K562 (cell line): ENCODE results near the gene PGPEP1. TPM values are rescaled to one million over a fixed set of nuclear protein-coding genes. Genes with fewer than 3 reads are reported as not detected.

Experiments used
- ARID2 ChIP-seq: fragments of 450-650 bp; IDR thresholded peaks from 2 replicates; pipeline ENCODE4 v1.6.1; 2017; ENCODE audit warnings: antibody characterized with exemption, mild to moderate bottlenecking
- CBFA2T3 ChIP-seq: fragments of 450-650 bp; IDR thresholded peaks from 2 replicates; pipeline ENCODE4 v1.6.1; 2017
- CREM ChIP-seq: IDR thresholded peaks from 2 replicates; pipeline ENCODE4 v1.6.1; 2014; ENCODE audit warnings: antibody characterized with exemption, low read depth
- ETV6 ChIP-seq, 3 experiments: fragments of 150-350 bp in 1 of 3; sonication (generic) in 1 of 3; formaldehyde crosslinking in 1 of 3; IDR thresholded peaks; 2 replicates each; pipeline versions ENCODE4 v1.6.1 to v1.8.0; 2014 to 2022; ENCODE audit warnings: borderline replicate concordance in 2 of 3, low read depth in 2 of 3, antibody characterized with exemption in 1 of 3, low read length in 1 of 3, mild to moderate bottlenecking in 1 of 3, missing genetic modification reagents in 1 of 3
- KDM1A ChIP-seq, 2 experiments: fragments of 450-650 bp; IDR thresholded peaks; 2 replicates each; pipeline ENCODE4 v1.6.1; 2016; ENCODE audit warnings: mild to moderate bottlenecking in 2 of 2
- L3MBTL2 ChIP-seq: fragments of 450-650 bp; IDR thresholded peaks from 2 replicates; pipeline ENCODE4 v1.6.1; 2016; ENCODE audit warnings: mild to moderate bottlenecking, moderate library complexity
- PRPF4 ChIP-seq: fragments of 200-400 bp; formaldehyde crosslinking; IDR thresholded peaks from one replicate; pipeline ENCODE4 v1.6.1; 2017; ENCODE audit warnings: low read length, low read depth, mild to moderate bottlenecking; ENCODE audit not compliant: insufficient read depth, poor library complexity, severe bottlenecking
- PTBP1 ChIP-seq: fragments of 200-400 bp; formaldehyde crosslinking; IDR thresholded peaks from 2 replicates; pipeline ENCODE4 v1.6.1; 2017; ENCODE audit warnings: low read depth, low read length
- RBFOX2 ChIP-seq: fragments of 200-400 bp; formaldehyde crosslinking; IDR thresholded peaks from 2 replicates; pipeline ENCODE4 v1.6.1; 2017; ENCODE audit warnings: low read depth, mild to moderate bottlenecking, low read length, moderate library complexity
- SMARCA4 ChIP-seq: fragments of 450-650 bp; IDR thresholded peaks from 2 replicates; pipeline ENCODE4 v1.6.1; 2016
- TBP ChIP-seq: optimal IDR thresholded peaks from 2 replicates; pipeline ENCODE3; 2011; ENCODE audit warnings: low read depth, low read length, improper control_type of control experiment
- ZNF212 ChIP-seq: fragments of 450-650 bp; formaldehyde crosslinking; IDR thresholded peaks from 2 replicates; pipeline ENCODE4 v1.4.0; 2020; ENCODE audit warnings: mild to moderate bottlenecking
- polyA plus RNA-seq, 8 experiments: library from polyadenylated mRNA; depleted of rRNA in 4 of 8; stranded (reverse) in 5 of 8; unstranded in 3 of 8; fragments of >200 nt; fragmentation: Nextera tagmentation in 2 of 8; fragmentation: Illumina TruSeq in 1 of 8; extraction: Ambion mirVana in 2 of 8; extraction: Trizol in 1 of 8; gene quantifications; 2 replicates each; pipeline versions ENCODE4 v1.2.1 to v1.2.3, GENCODE V29; 2011 to 2014; ENCODE audit warnings: inconsistent platforms in 1 of 8, missing spikeins in 1 of 8
- total RNA-seq, 7 experiments: library from RNA; depleted of rRNA in 6 of 7; stranded (reverse); fragments of >200 nt in 6 of 7; fragmentation: Illumina TruSeq in 2 of 7; extraction: Trizol in 2 of 7; gene quantifications; 2 replicates each; pipeline versions ENCODE4 v1.2.1 to v1.2.3, GENCODE V29; 2011 to 2021; ENCODE audit warnings: low replicate concordance in 1 of 7
- TF ChIP-seq, protein P1 (sequence below), 2 experiments: fragments of 450-650 bp; formaldehyde crosslinking in 1 of 2; IDR thresholded peaks; 2 replicates each; pipeline versions ENCODE4 v1.4.0 to v1.6.1; 2014 to 2020; ENCODE audit warnings: mild to moderate bottlenecking in 2 of 2, borderline replicate concordance in 1 of 2, low read depth in 1 of 2

Gene PGPEP1
- total and polyA plus RNA-seq, 9 of the 15 experiments (the other 6 are each of a cell fraction or from before 2014, with no cell fraction given) = 10.0 to 69.6 (median 33.5) TPM

DNA sequence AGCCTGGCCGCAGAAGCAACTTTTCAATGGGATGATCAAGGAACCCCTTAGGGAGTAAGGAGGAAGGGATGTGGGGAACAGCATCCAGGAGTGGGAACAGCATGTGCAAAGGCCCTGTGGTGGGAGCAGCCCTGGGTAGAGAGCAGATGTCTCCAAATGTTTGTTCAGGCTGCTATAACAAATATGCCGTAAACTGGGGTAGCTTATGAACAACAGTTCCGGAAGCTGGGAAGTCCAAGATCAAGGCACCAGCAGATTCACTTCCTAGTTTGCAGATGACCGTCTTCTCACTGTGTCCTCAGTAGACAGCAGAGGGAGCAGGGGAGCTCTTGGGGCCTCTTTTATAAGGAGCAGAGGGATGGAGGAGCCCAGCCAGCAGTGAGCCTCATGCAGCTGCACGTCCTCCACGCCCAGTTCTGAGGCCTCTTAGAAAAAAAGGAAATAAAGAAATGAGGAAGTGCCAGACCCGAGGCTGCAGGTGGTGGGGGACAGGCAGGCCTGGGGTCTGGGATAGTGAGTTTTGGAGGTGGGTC is 61.2 kb downstream of the PGPEP1 start (continued):
- TF ChIP-seq, protein P1, sequence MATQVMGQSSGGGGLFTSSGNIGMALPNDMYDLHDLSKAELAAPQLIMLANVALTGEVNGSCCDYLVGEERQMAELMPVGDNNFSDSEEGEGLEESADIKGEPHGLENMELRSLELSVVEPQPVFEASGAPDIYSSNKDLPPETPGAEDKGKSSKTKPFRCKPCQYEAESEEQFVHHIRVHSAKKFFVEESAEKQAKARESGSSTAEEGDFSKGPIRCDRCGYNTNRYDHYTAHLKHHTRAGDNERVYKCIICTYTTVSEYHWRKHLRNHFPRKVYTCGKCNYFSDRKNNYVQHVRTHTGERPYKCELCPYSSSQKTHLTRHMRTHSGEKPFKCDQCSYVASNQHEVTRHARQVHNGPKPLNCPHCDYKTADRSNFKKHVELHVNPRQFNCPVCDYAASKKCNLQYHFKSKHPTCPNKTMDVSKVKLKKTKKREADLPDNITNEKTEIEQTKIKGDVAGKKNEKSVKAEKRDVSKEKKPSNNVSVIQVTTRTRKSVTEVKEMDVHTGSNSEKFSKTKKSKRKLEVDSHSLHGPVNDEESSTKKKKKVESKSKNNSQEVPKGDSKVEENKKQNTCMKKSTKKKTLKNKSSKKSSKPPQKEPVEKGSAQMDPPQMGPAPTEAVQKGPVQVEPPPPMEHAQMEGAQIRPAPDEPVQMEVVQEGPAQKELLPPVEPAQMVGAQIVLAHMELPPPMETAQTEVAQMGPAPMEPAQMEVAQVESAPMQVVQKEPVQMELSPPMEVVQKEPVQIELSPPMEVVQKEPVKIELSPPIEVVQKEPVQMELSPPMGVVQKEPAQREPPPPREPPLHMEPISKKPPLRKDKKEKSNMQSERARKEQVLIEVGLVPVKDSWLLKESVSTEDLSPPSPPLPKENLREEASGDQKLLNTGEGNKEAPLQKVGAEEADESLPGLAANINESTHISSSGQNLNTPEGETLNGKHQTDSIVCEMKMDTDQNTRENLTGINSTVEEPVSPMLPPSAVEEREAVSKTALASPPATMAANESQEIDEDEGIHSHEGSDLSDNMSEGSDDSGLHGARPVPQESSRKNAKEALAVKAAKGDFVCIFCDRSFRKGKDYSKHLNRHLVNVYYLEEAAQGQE (IDR thresholded peaks at IDR 0.05; ENCODE audit: borderline replicate concordance) = peak; percentile 54; the same call in 1 of the 2 replicates
- TF ChIP-seq, protein P1 (CRISPR knock-in tag; IDR thresholded peaks at IDR 0.05; ENCODE audit: low read depth) = no peak
- peak; percentile 48; the same call in 1 of the 2 replicates for TF ChIP-seq CREM
- no peak for TF ChIP-seq PRPF4
- TF ChIP-seq SMARCA4 = no peak
- peak; percentile 47 for TF ChIP-seq TBP
- TF ChIP-seq ARID2 = no peak
- peak; percentile 36; the same call in 1 of the 2 replicates for TF ChIP-seq CBFA2T3
- TF ChIP-seq KDM1A (IDR thresholded peaks at IDR 0.05) = peak; percentile 58 to 88; a peak in 3 of 4 replicates
- TF ChIP-seq ETV6 (IDR thresholded peaks at IDR 0.05; ENCODE audit: borderline replicate concordance in 1 of 2, low read depth in 2 of 2, low read length in 1 of 2) = peak in 1 of 2 experiments; percentile 41; a peak in 1 of 4 replicates
- no peak for TF ChIP-seq ETV6 (CRISPR knock-in tag; IDR thresholded peaks at IDR 0.05; ENCODE audit: borderline replicate concordance)
- no peak for TF ChIP-seq ZNF212 (CRISPR knock-in tag)
- TF ChIP-seq RBFOX2 = 0 out of 2 replicates have a peak, but pooled peaks have one; percentile 24
- TF ChIP-seq L3MBTL2 = peak; percentile 56
- 0 out of 2 replicates have a peak, but pooled peaks have one; percentile 83 for TF ChIP-seq PTBP1
